H9 (cell line): ENCODE measurements around the gene MAP7. TPM values are rescaled to one million over a fixed set of nuclear protein-coding genes. Genes with fewer than 3 reads are reported as not detected.
A peak's percentile ranks its signal among the peaks of the same experiment; 100 is the strongest.

Experiments used
- DNase-seq: peaks from one replicate; pipeline ENCODE4 v3.0.0-alpha.2; 2017
- H2AFZ ChIP-seq: one replicate; pipeline ENCODE4 v1.6.1; 2013; ENCODE audit warnings: mild to moderate bottlenecking, low read length, control low read depth, moderate library complexity
- H2AK5ac ChIP-seq: 2 replicates; pipeline ENCODE4 v1.6.1; 2013; ENCODE audit warnings: low read length, control low read depth, mixed read lengths; ENCODE audit not compliant: insufficient read length
- H2BK120ac ChIP-seq: one replicate; pipeline ENCODE4 v1.6.1; 2013; ENCODE audit warnings: low read depth, mild to moderate bottlenecking, low read length, control low read depth, inconsistent platforms; ENCODE audit not compliant: poor library complexity, severe bottlenecking
- H2BK12ac ChIP-seq: 2 replicates; pipeline ENCODE4 v1.6.1; 2013; ENCODE audit warnings: low read length, control low read depth, mixed read lengths, low read depth; ENCODE audit not compliant: insufficient read length
- H2BK15ac ChIP-seq: 2 replicates; pipeline ENCODE4 v1.6.1; 2013; ENCODE audit warnings: low read depth, low read length, control low read depth
- H2BK20ac ChIP-seq: one replicate; pipeline ENCODE4 v1.6.1; 2013; ENCODE audit warnings: low read depth, mild to moderate bottlenecking, low read length, control low read depth, inconsistent platforms; ENCODE audit not compliant: poor library complexity, severe bottlenecking
- H2BK5ac ChIP-seq: 2 replicates; pipeline ENCODE4 v1.6.1; 2013; ENCODE audit warnings: low read length, control low read depth, mixed read lengths; ENCODE audit not compliant: insufficient read length
- H3K14ac ChIP-seq: 2 replicates; pipeline ENCODE4 v1.6.1; 2013; ENCODE audit warnings: low read length, control low read depth; ENCODE audit not compliant: insufficient read depth
- H3K18ac ChIP-seq: 2 replicates; pipeline ENCODE4 v1.6.1; 2013; ENCODE audit warnings: low read depth, mild to moderate bottlenecking, mixed read lengths, low read length, control low read depth; ENCODE audit not compliant: insufficient read length
- H3K23ac ChIP-seq: 2 replicates; pipeline ENCODE4 v1.6.1; 2013; ENCODE audit warnings: low read length, control low read depth, mixed read lengths, low read depth; ENCODE audit not compliant: insufficient read length
- H3K23me2 ChIP-seq: 2 replicates; pipeline ENCODE4 v1.6.1; 2013; ENCODE audit warnings: low read depth, mild to moderate bottlenecking, mixed read lengths, low read length, control low read depth; ENCODE audit not compliant: insufficient read length, poor library complexity, severe bottlenecking
- H3K27ac ChIP-seq: 2 replicates; pipeline ENCODE4 v1.5.1; 2013; ENCODE audit warnings: low read length, control low read depth, mixed read lengths, low read depth; ENCODE audit not compliant: insufficient read length
- H3K27me3 ChIP-seq: 2 replicates; pipeline ENCODE4 v1.6.1; 2013; ENCODE audit warnings: low read length, control low read depth, inconsistent platforms; ENCODE audit not compliant: insufficient read depth
- H3K4ac ChIP-seq: 2 replicates; pipeline ENCODE4 v1.6.1; 2013; ENCODE audit warnings: low read depth, mild to moderate bottlenecking, control low read depth, inconsistent platforms, low read length, moderate library complexity
- H3K4me1 ChIP-seq: 2 replicates; pipeline ENCODE4 v1.6.1; 2013; ENCODE audit warnings: low read length, control low read depth, inconsistent platforms; ENCODE audit not compliant: insufficient read depth
- H3K4me2 ChIP-seq: 2 replicates; pipeline ENCODE4 v1.6.1; 2013; ENCODE audit warnings: low read length, control low read depth, mixed read lengths; ENCODE audit not compliant: insufficient read length, insufficient read depth
- H3K56ac ChIP-seq: 2 replicates; pipeline ENCODE4 v1.6.1; 2013; ENCODE audit warnings: low read depth, mild to moderate bottlenecking, mixed read lengths, low read length, control low read depth; ENCODE audit not compliant: insufficient read length
- H3K79me1 ChIP-seq: 2 replicates; pipeline ENCODE4 v1.6.1; 2013; ENCODE audit warnings: low read depth, mild to moderate bottlenecking, moderate library complexity, low read length, control low read depth, inconsistent platforms; ENCODE audit not compliant: insufficient read depth, poor library complexity, severe bottlenecking
- H3K79me2 ChIP-seq: 2 replicates; pipeline ENCODE4 v1.6.1; 2013; ENCODE audit warnings: low read length, control low read depth, inconsistent platforms; ENCODE audit not compliant: insufficient read depth
- H3K9ac ChIP-seq: 2 replicates; pipeline ENCODE4 v1.6.1; 2013; ENCODE audit warnings: low read length, control low read depth, mixed read lengths; ENCODE audit not compliant: insufficient read length; ENCODE audit errors: extremely low read depth
- H3K9me3 ChIP-seq: one replicate; pipeline ENCODE4 v1.6.1; 2013; ENCODE audit warnings: low read depth, low read length, inconsistent platforms; ENCODE audit not compliant: control insufficient read depth
- H3T11ph ChIP-seq: one replicate; pipeline ENCODE4 v1.6.1; 2013; ENCODE audit warnings: mild to moderate bottlenecking, low read length, control low read depth, inconsistent platforms
- H4K20me1 ChIP-seq: one replicate; pipeline ENCODE4 v1.6.1; 2013; ENCODE audit not compliant: control insufficient read depth, insufficient read length, insufficient read depth
- H4K5ac ChIP-seq: 2 replicates; pipeline ENCODE4 v1.6.1; 2013; ENCODE audit warnings: low read depth, mild to moderate bottlenecking, mixed read lengths, low read length, control low read depth; ENCODE audit not compliant: insufficient read length
- H4K8ac ChIP-seq: replicated peaks from 2 replicates; pipeline ENCODE4 v1.6.1; 2013; ENCODE audit warnings: low read length, control low read depth, mixed read lengths, low read depth; ENCODE audit not compliant: insufficient read length
- H4K91ac ChIP-seq: 2 replicates; pipeline ENCODE4 v1.6.1; 2013; ENCODE audit warnings: low read depth, mild to moderate bottlenecking, moderate library complexity, mixed read lengths, low read length, control low read depth; ENCODE audit not compliant: insufficient read length
- H3K27ac Mint-ChIP-seq, 3 experiments: 2 replicates in 2 of 3; 3 replicates in 1 of 3; pipeline ENCODE4 v1.8.0; 2020 to 2021; ENCODE audit warnings: mixed read lengths in 3 of 3, mild to moderate bottlenecking in 1 of 3, moderate library complexity in 1 of 3
- H3K27me3 Mint-ChIP-seq: 2 replicates; pipeline ENCODE4 v1.8.0; 2021; ENCODE audit warnings: low read depth, mild to moderate bottlenecking, moderate library complexity, mixed read lengths
- H3K36me3 Mint-ChIP-seq, 3 experiments: 2 replicates in 2 of 3; 3 replicates in 1 of 3; pipeline ENCODE4 v1.8.0; 2020 to 2021; ENCODE audit warnings: low read depth in 3 of 3, mixed read lengths in 3 of 3; ENCODE audit not compliant: insufficient read depth in 1 of 3
- H3K4me1 Mint-ChIP-seq, 2 experiments: 2 replicates each; pipeline ENCODE4 v1.8.0; 2020; ENCODE audit warnings: mixed read lengths in 2 of 2
- H3K4me3 Mint-ChIP-seq, 2 experiments: 2 replicates in 1 of 2; 3 replicates in 1 of 2; pipeline ENCODE4 v1.8.0; 2020 to 2021; ENCODE audit warnings: mild to moderate bottlenecking in 2 of 2, mixed read lengths in 2 of 2, moderate library complexity in 1 of 2
- H3K9me3 Mint-ChIP-seq, 2 experiments: 2 replicates in 1 of 2; 3 replicates in 1 of 2; pipeline ENCODE4 v1.8.0; 2020; ENCODE audit warnings: mild to moderate bottlenecking in 2 of 2, mixed read lengths in 2 of 2, moderate library complexity in 1 of 2
- WGBS: extraction: QIAGEN DNeasy Blood & Tissue Kit; methylation state at CpG from one replicate; pipeline ENCODE4 v1.1.7; 2013; ENCODE audit warnings: missing lambda C conversion rate, low lambda C conversion rate, mixed read lengths; ENCODE audit not compliant: insufficient read length; ENCODE audit errors: extremely low coverage; 5-methylcytosine and 5-hydroxymethylcytosine counted together
- total RNA-seq: library from RNA; stranded (reverse); gene quantifications from 2 replicates; pipeline ENCODE4 v1.2.1, GENCODE V29; 2021
- TF ChIP-seq, protein P1 (sequence below): fragments of 200-600 bp; sonication (generic); conservative IDR thresholded peaks from 3 replicates; pipeline ENCODE4 v1.8.0; 2021; ENCODE audit warnings: antibody characterized with exemption, mild to moderate bottlenecking

Gene MAP7
- total RNA-seq, 1 experiment from 2014 or later, result 51.1 TPM

DNA sequence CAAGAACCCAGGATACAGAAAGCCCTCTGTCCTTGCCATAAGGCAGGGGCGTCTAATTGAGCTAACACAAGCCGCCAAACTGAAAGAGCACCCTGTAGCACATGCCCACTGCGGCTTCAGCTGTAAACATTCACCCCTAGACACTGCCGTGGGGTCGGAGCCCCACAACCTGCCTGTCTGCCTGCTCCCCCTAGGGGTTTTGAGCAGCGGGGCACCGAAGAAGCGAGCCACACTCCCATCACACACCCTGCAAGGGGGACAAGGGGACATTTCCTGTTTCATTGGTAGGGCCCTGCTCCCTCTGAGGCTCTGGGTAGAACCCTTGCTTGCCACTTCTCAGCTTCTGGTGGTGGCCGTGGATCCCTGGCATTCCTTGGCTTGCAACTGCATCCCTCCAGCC, 215.4 kb downstream of the MAP7 start:
- H3K27me3 ChIP-seq, result no peaks in the 10 kb centered on the region
- H3K4ac ChIP-seq, result no peak overlapping the region
- no peaks in the 10 kb centered on the region for H3K4me1 ChIP-seq
- Mint-ChIP-seq H3K4me1 (peaks cover 6 to 10% of the 10 kb centered on the region in 2 experiments; a peak in 3 of 4 replicates), H3K36me3 (no peaks in the 10 kb centered on the region), H3K9me3 (no peaks in the 10 kb centered on the region), H3K27ac (no peak overlapping the region), H3K27me3 (no peaks in the 10 kb centered on the region), H3K4me3 (no peak overlapping the region)
- no peak overlapping the region for H2AK5ac ChIP-seq
- no peaks in the 10 kb centered on the region for H3K79me1 ChIP-seq
- no peak overlapping the region for H3T11ph ChIP-seq
- no peak overlapping the region for H2BK120ac ChIP-seq
- TF ChIP-seq, protein P1, sequence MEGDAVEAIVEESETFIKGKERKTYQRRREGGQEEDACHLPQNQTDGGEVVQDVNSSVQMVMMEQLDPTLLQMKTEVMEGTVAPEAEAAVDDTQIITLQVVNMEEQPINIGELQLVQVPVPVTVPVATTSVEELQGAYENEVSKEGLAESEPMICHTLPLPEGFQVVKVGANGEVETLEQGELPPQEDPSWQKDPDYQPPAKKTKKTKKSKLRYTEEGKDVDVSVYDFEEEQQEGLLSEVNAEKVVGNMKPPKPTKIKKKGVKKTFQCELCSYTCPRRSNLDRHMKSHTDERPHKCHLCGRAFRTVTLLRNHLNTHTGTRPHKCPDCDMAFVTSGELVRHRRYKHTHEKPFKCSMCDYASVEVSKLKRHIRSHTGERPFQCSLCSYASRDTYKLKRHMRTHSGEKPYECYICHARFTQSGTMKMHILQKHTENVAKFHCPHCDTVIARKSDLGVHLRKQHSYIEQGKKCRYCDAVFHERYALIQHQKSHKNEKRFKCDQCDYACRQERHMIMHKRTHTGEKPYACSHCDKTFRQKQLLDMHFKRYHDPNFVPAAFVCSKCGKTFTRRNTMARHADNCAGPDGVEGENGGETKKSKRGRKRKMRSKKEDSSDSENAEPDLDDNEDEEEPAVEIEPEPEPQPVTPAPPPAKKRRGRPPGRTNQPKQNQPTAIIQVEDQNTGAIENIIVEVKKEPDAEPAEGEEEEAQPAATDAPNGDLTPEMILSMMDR, result peak; percentile 65
- H2BK12ac ChIP-seq, result no peak overlapping the region
- H2AFZ ChIP-seq, result no peak overlapping the region
- H3K18ac ChIP-seq, result no peak overlapping the region
- H3K14ac ChIP-seq, result no peak overlapping the region
- peak; percentile 73 for DNase-seq
- no peak overlapping the region for H3K23ac ChIP-seq
- no peak overlapping the region for H2BK15ac ChIP-seq
- H4K5ac ChIP-seq, result no peak overlapping the region
- no CpG with 5 or more reads among the region's 9 CpGs for WGBS
- no peak overlapping the region for H2BK20ac ChIP-seq
- no peaks in the 10 kb centered on the region for H4K20me1 ChIP-seq
- H4K91ac ChIP-seq, result no peak overlapping the region
- H3K23me2 ChIP-seq, result no peaks in the 10 kb centered on the region
- no peak overlapping the region for H4K8ac ChIP-seq
- H3K9me3 ChIP-seq, result no peaks in the 10 kb centered on the region
- H3K56ac ChIP-seq, result no peak overlapping the region
- no peak overlapping the region for H3K27ac ChIP-seq
- H3K79me2 ChIP-seq, result no peaks in the 10 kb centered on the region
- no peak overlapping the region for H2BK5ac ChIP-seq
- H3K9ac ChIP-seq, result no peak overlapping the region
- no peak overlapping the region for H3K4me2 ChIP-seq
